AG10803 (cell line): ENCODE data around the gene SUSD4.

Experiments
- DNase-seq: peaks from one replicate; pipeline ENCODE4 v3.0.0; 2010; ENCODE audit warnings: low read depth
- H3K4me3 ChIP-seq: 2 replicates; pipeline ENCODE4 v1.5.1; 2011; ENCODE audit warnings: mild to moderate bottlenecking, low read length, control low read depth
- CTCF ChIP-seq: conservative IDR thresholded peaks from 2 replicates; pipeline ENCODE4 v1.5.1; 2011; ENCODE audit warnings: mild to moderate bottlenecking, low read length, control low read depth, inconsistent platforms

SUSD4 gene

DNA sequence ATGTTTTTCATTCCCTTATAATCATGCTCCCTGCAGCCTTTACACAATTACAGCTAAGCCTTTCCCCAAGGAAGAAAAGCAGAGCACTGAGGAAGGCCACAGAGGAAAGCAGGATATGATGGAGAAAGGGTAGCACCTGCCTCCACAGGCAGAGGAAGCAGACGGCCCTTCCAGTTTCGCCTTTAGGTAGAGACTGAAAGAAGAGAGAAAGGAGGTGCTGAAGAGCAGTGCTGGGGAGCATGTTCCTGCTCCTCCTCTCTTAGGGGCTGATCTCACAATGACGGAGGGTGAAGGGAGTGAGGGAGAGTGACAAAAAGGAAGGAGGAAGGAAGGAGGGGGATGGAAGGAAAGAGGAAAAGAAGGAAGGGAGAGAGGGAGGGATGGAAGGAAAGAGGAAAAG lies 41.1 kb downstream of the SUSD4 start:
- no peak for TF ChIP-seq CTCF
- no peak for DNase-seq
- no peak overlapping the region for H3K4me3 ChIP-seq

DNA sequence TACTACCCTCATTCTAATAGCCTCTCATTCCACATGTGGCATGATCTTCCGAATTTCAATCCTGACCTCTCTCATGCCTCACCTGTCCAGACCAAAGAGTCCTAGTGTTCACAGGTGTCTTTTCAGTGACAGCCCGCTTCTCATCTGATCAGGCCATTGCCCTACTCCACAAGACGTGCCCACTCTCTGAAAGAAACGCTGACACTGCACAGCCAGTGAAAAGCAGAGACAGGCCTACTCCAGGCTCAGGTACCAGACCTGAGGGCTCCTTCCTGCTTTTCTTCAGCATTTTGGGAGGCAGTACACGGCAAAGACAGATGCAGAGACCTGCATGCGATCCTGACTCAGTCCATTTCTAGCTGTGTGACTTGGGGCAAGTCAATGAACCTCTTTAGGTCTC lies 43.0 kb downstream of the SUSD4 start:
- TF ChIP-seq CTCF: no peak
- no peak for DNase-seq
- no peak overlapping the region for H3K4me3 ChIP-seq

- no peak overlapping the region for H3K4me3 ChIP-seq
- no peak for DNase-seq
- no peak for TF ChIP-seq CTCF
Observed at GRCh38 chr1:223319905-223320580, 43.9 kb downstream of the SUSD4 start.

- TF ChIP-seq CTCF: no peak
Observed at GRCh38 chr1:223319398-223319797, 44.6 kb downstream of the SUSD4 start.

DNA sequence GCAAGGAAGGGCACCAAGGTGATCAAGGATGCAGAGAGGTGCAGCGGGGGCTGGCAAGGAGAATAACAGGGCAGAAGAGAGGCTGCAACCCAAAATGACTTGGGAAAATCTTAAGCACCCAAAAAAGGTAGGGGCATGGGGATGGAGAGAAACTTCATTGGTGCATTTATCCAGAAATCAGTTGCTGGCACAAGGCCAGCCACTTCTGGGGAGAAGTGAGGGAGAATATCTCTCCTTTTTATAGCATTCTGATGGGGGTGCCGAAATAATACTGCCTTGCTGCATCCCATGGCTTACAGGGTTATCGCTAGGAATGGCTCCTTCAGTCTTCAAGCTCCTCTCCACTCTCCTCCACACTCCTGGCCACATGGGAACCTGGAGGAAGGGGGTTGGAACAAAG lies 47.9 kb downstream of the SUSD4 start:
- no peak overlapping the region for H3K4me3 ChIP-seq
- no peak for DNase-seq
- no peak for TF ChIP-seq CTCF

More at GRCh38 chr1:223319398-223319797, 44.6 kb downstream of the SUSD4 start:
- DNase-seq: no peak
- no peak overlapping the region for H3K4me3 ChIP-seq

DNA sequence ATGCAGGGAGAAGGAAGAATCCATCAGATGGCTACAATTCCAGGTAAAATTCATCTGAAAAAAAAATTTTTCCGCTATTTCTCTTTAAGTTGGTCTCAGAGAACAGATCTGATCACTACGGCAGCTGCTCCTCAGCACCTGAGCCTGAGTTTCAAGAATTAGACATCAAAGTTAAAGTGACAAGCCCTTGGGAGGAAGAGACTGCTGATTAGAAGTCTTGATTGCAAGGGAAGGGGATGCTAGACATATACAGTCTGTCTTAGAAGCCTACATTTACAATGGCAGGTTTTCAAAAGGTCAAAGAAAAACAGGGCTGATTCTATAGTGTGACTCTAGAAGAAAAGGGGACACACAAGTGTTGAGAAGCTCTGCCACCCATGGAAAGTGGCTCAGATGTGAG lies 48.3 kb downstream of the SUSD4 start:
- no peak for TF ChIP-seq CTCF
- H3K4me3 ChIP-seq: no peak overlapping the region
- no peak for DNase-seq

GRCh38 chr1:223313415-223313754 lies 50.6 kb downstream of the SUSD4 start:
- H3K4me3 ChIP-seq: no peak overlapping the region
- TF ChIP-seq CTCF: no peak
- DNase-seq: no peak
